Osteoblast (primary cell): Measurements from ENCODE around the gene UQCC5. TPM values are rescaled to one million over a fixed set of nuclear protein-coding genes. Genes with fewer than 3 reads are reported as not detected.

Experiments used
- DNase-seq: peaks from one replicate; pipeline ENCODE4 v3.0.0; 2011; ENCODE audit warnings: low spot score, mixed read lengths; ENCODE audit not compliant: insufficient read length; ENCODE audit errors: missing footprints
- H2AFZ ChIP-seq: 2 replicates; pipeline ENCODE4 v1.6.0; 2011; ENCODE audit warnings: mild to moderate bottlenecking, low read length
- H3K27ac ChIP-seq: 2 replicates; pipeline ENCODE4 v1.5.1; 2011; ENCODE audit warnings: mild to moderate bottlenecking, low read depth, low read length, moderate library complexity
- H3K27me3 ChIP-seq: 2 replicates; pipeline ENCODE4 v1.6.0; 2012; ENCODE audit warnings: mild to moderate bottlenecking, control low read depth, inconsistent platforms, low read length, moderate library complexity; ENCODE audit not compliant: insufficient read depth
- H3K36me3 ChIP-seq: 2 replicates; pipeline ENCODE4 v1.5.1; 2011; ENCODE audit warnings: mild to moderate bottlenecking, low read length, control low read depth, moderate library complexity; ENCODE audit not compliant: insufficient read depth
- H3K4me1 ChIP-seq: 2 replicates; pipeline ENCODE4 v1.5.1; 2011; ENCODE audit warnings: mild to moderate bottlenecking, low read length, control low read depth, moderate library complexity; ENCODE audit not compliant: insufficient read depth
- H3K4me2 ChIP-seq: 2 replicates; pipeline ENCODE4 v1.6.0; 2011; ENCODE audit warnings: mild to moderate bottlenecking, low read length; ENCODE audit not compliant: insufficient read depth
- H3K4me3 ChIP-seq: fragments of 200-600 bp; sonication (generic); 3 replicates; pipeline ENCODE4 v1.5.1; 2012; ENCODE audit warnings: mild to moderate bottlenecking, low read length, inconsistent platforms; ENCODE audit not compliant: insufficient read depth
- H3K79me2 ChIP-seq: 2 replicates; pipeline ENCODE4 v1.6.0; 2012; ENCODE audit warnings: mild to moderate bottlenecking, low read length, control low read depth, inconsistent platforms; ENCODE audit not compliant: insufficient read depth
- H3K9me3 ChIP-seq: 2 replicates; pipeline ENCODE4 v1.5.1; 2011; ENCODE audit warnings: low read depth, low read length, control low read depth
- H4K20me1 ChIP-seq: 2 replicates; pipeline ENCODE4 v1.6.0; 2012; ENCODE audit warnings: mild to moderate bottlenecking, low read length, control low read depth; ENCODE audit not compliant: insufficient read depth
- total RNA-seq: library from RNA; depleted of rRNA; stranded (reverse); fragments of >200 nt; gene quantifications from 2 replicates; pipeline ENCODE4 v1.2.3, GENCODE V29; 2012
- TF ChIP-seq, protein P1 (sequence below): IDR thresholded peaks from 2 replicates; pipeline ENCODE4 v1.5.1; 2011; ENCODE audit warnings: mild to moderate bottlenecking, low read depth, low read length, moderate library complexity; ENCODE audit errors: extremely low read depth

The UQCC5 gene
- total RNA-seq, 1 donor: 8.3 TPM

- peaks cover 35% of the 10 kb centered on the region for H3K79me2 ChIP-seq
- H3K27ac ChIP-seq: peak overlapping the region; percentile 51
Measured at GRCh38 chr3:52546111-52546901, 9.9 kb downstream of the UQCC5 start.

DNA sequence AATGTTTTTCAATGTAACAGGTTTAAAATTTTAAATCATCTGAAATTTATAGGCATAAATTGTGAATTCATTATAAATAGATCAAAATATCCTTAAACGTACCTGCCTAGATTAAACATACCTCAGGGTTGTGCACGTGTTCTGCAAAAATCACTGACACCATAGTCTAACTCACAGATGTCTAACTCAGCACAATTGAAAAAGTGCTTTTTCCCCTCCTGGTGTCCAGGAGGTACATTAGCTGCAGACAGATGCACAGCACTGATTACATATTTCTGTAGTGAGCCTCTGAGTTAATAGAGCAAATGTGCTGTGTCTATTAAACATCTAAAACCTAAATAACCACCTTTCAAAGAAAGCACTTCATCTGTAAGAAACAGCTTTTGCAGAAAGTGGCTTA, 10.7 kb downstream of the UQCC5 start:
- H3K27me3 ChIP-seq: no peaks in the 10 kb centered on the region
- TF ChIP-seq, protein P1, sequence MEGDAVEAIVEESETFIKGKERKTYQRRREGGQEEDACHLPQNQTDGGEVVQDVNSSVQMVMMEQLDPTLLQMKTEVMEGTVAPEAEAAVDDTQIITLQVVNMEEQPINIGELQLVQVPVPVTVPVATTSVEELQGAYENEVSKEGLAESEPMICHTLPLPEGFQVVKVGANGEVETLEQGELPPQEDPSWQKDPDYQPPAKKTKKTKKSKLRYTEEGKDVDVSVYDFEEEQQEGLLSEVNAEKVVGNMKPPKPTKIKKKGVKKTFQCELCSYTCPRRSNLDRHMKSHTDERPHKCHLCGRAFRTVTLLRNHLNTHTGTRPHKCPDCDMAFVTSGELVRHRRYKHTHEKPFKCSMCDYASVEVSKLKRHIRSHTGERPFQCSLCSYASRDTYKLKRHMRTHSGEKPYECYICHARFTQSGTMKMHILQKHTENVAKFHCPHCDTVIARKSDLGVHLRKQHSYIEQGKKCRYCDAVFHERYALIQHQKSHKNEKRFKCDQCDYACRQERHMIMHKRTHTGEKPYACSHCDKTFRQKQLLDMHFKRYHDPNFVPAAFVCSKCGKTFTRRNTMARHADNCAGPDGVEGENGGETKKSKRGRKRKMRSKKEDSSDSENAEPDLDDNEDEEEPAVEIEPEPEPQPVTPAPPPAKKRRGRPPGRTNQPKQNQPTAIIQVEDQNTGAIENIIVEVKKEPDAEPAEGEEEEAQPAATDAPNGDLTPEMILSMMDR: no peak

More at GRCh38 chr3:52546111-52546901, 9.9 kb downstream of the UQCC5 start:
- Histone ChIP-seq H3K4me1 (peaks cover 12% of the 10 kb centered on the region), H3K9me3 (no peaks in the 10 kb centered on the region), H3K4me3 (no peak overlapping the region), H2AFZ (no peak overlapping the region), H3K4me2 (no peak overlapping the region), H4K20me1 (peaks cover 6% of the 10 kb centered on the region), H3K36me3 (peaks cover 50% of the 10 kb centered on the region), H3K27me3 (no peaks in the 10 kb centered on the region)
- DNase-seq: no peak
- TF ChIP-seq, protein P1: no peak

GRCh38 chr3:52551118-52551517, 14.7 kb downstream of the UQCC5 start:
- DNase-seq: no peak
- Histone ChIP-seq H3K9me3 (no peaks in the 10 kb centered on the region), H4K20me1 (peaks cover 26% of the 10 kb centered on the region), H3K79me2 (peaks cover 30% of the 10 kb centered on the region), H3K27ac (no peak overlapping the region), H3K4me2 (no peak overlapping the region), H2AFZ (no peak overlapping the region), H3K36me3 (peaks cover 73% of the 10 kb centered on the region), H3K4me3 (no peak overlapping the region), H3K27me3 (no peaks in the 10 kb centered on the region), H3K4me1 (peaks cover 16% of the 10 kb centered on the region)
- TF ChIP-seq, protein P1: no peak

More for the DNA sequence above, 10.7 kb downstream of the UQCC5 start:
- Histone ChIP-seq H4K20me1 (peaks cover 6% of the 10 kb centered on the region), H3K4me1 (peaks cover 12% of the 10 kb centered on the region), H3K9me3 (no peaks in the 10 kb centered on the region), H3K4me2 (no peak overlapping the region), H3K4me3 (no peak overlapping the region), H3K79me2 (peaks cover 28% of the 10 kb centered on the region), H3K36me3 (peaks cover 54% of the 10 kb centered on the region), H3K27ac (no peak overlapping the region), H2AFZ (no peak overlapping the region)
- DNase-seq: no peak

GRCh38 chr3:52552089-52552488, 15.7 kb downstream of the UQCC5 start:
- peaks cover 70% of the 10 kb centered on the region for H3K36me3 ChIP-seq
- H2AFZ ChIP-seq: no peak overlapping the region
- no peak for DNase-seq

More at GRCh38 chr3:52552089-52552488, 15.7 kb downstream of the UQCC5 start:
- H3K4me1 ChIP-seq: peaks cover 14% of the 10 kb centered on the region
- H4K20me1 ChIP-seq: peaks cover 26% of the 10 kb centered on the region
- no peaks in the 10 kb centered on the region for H3K27me3 ChIP-seq
- H3K9me3 ChIP-seq: no peaks in the 10 kb centered on the region
- no peak overlapping the region for H3K4me3 ChIP-seq
- peak overlapping the region; percentile 12 for H3K27ac ChIP-seq
- H3K4me2 ChIP-seq: no peak overlapping the region
- TF ChIP-seq, protein P1: no peak
- peaks cover 30% of the 10 kb centered on the region for H3K79me2 ChIP-seq
